HS-5 (cell line): Measurements from ENCODE around the gene NDUFS1.
"Not testable (repeated sequence)": the region's sequence is repeated elsewhere in the genome, so short reads cannot be mapped to it uniquely, and the experiment has no call there.

Experiments used
- DNase-seq: peaks from one replicate; pipeline ENCODE4 v3.0.0-alpha.2; 2012; ENCODE audit warnings: low read depth

NDUFS1 gene

DNA sequence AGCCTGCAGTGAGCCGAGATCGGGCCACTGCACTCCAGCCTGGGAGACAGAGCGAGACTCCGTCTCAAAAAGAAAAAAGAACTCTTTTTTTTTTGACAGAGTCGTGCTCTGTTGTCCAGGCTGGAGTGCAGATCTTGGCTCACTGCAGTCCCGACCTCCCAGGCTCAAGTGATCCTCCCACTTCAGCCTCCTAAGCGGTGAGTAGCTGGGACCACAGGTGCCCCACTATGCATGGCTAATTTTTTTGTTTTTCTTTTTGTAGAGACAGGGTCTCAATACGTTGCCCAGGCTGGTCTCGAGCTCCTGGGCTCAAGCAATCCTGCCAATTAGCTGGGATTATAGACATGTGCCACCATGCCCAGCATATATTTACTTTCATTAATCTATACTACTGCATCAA is 60.8 kb downstream of the NDUFS1 start:
- DNase-seq: no peak

DNA sequence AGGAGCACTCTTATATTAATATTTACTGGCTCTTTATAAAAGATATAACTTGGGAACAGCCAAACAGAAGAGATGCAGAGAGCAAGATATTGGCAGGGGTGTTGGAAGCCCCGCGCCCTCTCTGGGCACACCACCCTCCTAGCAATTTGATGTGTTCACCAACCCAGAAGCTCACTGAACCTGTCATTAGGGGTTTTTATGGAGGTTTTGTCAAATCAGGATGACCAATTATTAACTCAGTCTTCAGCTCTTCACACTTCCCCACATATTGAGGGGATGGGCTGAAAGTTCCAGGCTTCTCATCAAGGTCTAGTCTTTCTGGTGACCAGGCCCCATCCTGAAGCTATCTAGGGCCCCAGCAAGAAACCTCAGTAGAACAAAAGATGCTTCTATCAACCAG is 62.4 kb downstream of the NDUFS1 start:
- DNase-seq: no peak

DNA sequence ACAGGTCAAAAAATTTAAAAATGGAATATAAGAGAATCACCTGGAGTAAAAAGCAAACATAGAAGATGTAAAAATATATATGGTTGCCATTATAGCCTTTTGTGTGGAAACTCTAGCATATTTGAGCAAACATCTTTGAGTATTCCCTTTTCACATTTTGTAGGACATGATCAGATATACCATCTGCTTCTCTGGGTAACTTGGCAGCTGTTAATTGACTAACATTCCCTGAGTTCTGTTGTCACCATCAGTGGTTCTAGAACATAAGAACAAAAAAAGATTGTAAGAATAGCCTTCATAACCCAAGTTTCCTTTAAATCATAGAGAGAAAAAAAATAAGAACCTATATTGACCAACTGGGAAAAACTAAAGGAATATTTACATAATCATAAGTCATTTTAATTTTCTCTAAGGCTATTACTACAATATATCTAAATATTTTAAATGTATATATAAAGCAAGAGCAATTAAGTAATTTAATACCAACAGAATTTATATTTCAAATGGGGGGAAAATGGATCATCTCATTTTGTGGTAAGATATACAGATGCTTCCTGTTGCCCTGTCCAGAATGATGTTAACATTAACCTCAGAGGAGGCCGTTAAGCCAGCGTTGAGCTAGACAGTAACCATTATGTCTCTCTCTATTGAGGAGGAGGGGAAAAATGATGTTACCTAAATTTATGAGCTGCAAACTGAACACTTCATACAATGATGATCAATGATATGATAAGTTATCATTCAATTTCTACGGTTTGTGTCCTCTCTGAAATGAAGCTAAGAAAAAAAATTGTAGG is 63.5 kb downstream of the NDUFS1 start:
- no peak for DNase-seq

DNA sequence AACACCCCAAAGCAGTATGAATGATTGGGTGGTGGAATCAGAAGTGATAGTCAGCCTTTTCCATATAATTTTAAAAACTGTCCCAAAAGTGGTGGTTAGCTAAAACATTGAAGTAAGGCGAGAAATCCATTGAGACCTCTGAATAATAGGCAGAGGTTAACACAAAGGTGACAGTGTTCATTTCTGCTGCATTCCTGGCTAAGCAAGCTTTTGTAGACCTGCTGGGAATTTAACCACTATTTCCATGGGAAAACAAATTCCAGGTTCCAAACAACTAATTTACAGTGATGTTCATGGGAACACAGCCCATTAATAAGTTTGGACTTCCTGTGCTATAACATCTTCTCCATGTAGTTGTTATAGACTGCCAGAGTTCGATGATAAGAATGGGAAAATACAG is 66.9 kb downstream of the NDUFS1 start:
- no peak for DNase-seq

DNA sequence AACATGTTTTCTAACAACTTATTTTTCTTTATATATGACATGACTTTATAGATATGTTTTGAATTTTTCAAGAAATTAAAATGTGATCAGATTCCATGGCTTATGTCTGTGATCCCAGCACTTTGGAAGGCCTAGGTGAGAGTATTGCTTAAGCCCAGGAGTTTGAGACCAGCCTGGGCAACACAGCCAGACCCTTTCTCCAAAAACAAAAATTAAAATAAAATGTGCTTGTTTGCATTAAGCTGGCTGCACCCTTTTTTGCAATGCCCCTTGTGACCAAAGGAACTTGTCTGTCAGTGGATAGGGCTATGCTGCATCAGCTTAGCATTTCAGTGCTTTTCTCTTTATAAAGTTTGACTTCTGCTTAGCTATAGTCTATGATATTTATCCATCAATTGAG is 71.0 kb downstream of the NDUFS1 start:
- DNase-seq: no peak

DNA sequence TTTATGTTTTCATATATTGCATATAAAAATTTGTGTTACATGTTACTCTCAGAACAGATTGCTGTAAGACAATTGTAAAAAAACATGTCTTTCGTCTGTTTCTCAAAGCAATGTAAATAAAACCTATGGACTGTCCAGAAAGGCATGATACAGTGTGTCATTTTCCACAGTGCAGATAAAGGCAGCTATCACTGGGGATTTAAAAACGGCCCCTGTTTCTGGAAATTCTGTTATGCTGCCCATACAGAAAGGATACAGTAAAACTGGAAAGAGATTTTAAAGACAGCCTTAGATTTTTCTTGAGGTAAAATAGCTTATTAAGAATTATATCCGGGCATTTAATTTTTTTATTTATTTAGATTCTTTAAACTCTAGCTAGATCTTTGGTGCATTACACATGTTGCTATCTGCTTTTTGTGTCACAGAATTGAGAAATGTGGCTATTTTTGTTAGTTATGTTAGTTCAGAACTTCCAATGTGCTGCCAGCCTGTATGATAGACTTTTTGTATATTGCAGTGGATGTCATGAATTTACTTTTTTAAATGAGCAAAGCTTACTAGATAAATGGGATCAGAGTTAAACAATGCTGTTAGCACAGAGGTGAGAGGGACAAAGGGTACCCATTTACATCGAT is 72.4 kb downstream of the NDUFS1 start:
- DNase-seq: no peak

DNA sequence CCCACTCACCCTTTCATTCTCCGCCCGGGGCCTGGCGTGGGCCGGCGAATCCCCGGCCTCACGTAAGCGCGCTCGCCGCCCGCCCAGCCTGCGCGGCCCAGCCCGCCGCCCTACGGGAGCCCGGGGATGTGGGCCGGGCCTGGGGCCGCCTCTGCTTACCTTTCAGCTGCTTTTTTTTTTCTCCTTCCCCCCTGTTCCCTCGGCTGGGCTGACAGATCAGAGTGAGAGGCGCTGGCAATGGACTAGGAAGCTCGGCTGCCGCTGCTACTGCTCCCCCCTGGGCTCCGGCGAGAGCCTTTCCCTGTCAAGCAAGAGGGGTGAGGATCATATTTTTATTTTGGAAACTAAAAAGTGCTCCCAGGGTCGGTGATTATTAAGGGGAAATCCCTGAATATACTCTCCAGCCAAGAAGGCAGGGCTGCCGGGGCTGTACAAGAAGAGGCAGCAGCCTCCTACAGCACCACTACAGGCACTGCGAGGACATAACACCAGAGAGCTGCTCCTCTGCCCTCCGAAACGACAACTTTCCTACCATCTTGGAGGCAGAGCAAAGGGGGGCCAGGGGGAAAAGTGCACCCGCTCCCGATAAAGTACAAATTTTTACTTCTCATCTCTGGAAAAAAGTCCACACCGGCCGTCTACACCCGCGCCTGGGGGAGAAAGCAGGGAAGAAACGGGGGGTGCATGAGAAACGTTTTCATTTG is 73.3 kb downstream of the NDUFS1 start, which contains the start of gene INO80D:
Gene INO80D (minus strand): TSS at position 433 of the 704 bp plus-strand sequence. CDS start 23,158 bp downstream, outside the sequence.
- peak; percentile 71 for DNase-seq

DNA sequence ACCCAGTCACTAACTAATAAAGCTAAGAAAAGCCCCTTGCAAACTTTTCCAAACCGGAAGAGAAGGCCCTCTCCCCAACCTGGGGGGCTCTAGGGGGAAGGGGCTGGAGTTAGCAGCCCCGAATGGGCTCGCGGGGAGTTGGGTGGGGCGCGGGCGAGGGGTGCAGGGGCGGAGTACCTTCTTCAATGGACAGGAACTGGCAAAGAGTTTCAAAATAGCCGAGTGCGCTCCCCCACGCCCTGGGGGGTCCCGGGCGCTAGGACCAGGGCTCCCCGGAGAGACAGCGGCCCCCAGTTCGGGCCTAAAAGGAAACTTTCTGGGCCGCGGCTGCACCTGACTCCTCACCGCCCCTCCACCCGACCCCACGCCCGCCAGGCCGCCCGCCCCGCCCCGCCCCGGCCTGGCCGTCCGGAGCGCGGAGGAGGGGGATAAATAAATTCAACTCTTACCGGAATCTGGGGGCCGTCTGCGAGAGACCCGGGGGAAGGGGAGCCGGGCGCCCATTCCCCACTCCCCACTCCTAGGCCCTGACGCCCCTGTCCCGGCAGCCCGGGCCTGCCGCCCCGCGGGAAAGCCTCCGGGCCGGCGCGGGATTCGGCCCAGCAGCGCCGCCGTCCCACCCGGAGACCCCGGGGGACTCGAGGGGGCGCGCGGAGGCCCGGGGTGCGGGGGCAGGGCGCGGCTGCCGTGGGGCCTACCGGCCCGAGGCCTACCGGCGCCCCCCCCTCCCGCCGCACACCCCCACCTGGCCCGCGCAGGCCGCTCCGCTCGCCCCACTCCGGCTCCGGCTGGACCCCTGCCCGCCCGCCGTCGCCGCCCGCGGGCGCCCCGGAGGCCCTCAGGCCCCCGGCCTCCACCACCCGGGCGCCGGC is 74.1 kb downstream of the NDUFS1 start:
- DNase-seq: no peak

DNA sequence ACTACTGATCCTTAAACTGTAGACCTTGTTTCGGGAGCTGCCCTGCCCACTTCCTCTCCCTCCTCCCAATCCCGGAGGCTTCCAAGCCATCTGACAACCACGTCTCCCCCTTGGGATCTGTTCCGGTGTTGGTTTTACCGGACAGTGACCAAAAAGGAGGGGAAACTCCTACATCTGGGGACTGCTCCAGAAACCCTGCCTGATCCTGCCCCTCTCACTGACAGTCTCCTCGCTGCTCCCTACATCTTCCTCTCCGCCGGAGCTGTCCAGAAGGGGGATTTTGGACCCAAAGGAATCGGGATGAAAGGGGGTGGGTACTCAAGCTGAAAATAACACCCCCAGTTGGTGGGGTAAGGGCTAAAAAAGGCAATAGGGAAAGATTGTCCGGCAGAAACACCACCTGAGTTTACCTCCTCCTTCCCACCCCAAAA is 74.8 kb downstream of the NDUFS1 start:
- DNase-seq: peak; percentile 80

DNA sequence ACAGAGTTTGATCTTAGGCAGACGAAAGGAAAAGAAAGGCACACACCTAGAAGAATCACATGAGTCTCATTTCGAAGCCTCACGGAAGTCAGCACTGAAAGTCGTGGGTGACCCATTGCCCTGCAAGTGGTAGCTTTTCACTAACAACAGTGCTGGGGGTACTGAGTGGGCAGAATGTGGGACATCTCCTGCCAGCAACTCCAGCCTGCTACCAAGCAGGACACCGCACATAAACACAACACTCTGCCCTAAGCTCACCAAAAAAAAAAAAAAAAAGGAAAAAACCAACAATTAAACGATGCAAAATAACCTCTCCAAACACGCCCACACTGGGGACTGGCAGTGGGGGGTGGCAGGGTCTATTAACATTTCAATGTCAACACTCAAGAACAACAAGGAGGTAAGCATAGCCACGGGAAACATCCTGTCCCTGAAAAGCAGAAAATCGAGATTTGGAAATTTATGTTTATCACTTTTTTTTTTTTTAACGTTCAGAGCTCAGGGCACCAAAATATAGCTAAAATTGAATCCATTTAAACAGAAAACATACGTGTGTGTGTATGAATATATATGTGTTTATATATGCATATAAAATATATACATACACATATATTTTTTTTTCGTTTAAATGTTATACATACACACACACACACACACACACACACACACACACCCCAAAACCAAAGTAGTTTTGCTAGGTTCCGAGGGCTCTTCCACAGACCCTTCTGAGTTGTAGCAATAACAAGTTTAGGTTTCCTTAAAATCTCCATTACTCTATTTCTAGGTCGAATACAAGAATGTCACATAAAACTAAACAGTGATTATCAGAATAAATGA is 75.4 kb downstream of the NDUFS1 start:
- no peak for DNase-seq

DNA sequence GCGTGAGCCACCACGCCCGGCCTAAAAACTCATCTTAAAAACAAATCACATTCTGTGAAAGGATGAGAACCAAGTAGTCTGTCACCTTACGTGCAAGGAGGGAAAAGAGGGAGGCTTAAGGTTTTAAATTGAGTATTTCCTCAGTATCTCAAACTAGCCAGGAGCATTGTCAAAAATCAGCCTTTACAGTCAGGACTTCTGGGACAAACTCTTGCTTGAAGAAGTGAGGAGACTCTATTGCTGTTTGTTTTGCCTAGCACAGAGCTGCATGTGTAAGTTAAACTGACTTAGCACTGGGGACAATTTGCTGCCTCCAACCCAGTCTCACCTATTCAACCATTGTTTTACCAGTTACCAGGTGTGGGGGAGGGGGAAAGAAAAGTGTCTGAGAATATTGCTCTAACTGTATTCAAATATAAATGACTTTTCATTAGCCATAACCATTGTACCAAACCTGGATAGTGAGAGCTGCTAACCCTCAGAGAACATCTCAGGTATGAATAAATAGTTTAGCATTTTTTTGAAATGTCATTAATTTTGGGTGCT is 76.9 kb downstream of the NDUFS1 start:
- DNase-seq: no peak

DNA sequence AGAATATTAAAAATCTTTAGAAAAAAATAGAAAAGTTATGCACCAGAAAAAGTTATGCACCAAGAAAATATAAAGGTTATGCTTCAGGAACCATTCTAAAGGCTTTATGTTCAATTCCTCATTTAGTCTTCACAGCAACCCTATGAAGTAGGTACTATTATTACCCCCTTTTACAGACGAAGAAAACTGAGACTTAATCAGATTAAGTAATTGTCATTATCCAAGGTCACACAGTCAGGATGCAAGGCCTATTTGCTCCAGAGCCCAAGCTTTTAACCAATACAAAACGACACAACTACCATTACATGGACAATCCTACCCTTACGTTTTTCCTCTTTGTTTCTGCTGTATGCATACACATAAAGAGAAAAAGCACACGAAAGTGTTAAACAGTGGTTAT is 78.3 kb downstream of the NDUFS1 start:
- no peak for DNase-seq

DNA sequence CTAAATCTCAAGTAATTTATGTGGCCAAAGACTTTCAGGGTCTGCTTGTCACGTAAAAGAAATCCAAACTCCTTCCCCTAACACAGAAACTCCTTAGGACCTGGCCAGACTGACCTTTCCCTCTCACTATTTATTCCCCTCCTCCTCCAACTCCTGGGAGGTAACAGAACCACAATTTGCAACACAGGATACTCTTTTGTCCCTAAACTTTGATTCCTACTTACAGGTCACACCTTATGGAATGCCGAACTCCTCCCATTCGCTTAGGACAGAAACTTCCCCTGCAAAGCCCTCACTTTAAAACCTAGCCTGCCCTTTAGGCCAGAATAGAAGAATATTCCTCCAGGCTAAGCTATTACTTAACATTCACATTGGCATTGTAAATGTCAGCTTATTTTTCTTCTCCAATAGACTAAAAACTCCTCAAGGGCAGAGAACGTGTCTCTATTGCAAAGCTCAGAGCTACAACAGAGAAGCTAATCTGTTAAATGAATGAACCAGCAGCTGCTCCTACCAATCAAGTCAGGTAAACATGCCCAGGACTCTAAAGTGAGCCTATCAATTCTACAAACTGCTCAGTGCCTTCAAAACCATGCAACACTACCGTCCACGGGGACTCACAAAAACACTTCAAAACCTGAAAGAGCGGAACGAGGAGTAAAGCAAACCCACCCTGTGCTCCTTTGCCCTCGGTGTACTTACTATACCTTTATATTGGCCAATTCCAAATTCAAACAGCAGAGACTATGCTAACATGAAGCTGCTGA is 79.4 kb downstream of the NDUFS1 start:
- no peak for DNase-seq

DNA sequence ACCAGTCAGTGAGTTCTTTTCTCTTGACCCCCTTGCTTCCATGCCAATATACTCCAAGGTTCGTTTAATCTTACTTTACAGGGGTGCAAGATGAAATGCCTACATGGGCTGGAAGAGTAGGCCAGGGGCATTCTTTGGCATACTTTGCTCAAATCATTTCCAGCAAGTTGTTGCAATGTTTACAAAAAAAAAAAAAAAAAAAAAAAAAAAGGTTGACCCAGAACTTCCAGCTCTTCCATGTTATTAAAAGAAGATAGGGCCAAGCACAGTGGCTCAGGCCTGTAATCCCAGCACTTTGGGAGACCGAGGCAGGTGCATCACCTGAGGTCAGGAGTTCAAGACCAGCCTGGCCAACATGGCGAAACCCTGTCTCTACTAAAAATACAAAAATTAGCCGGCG is 81.4 kb downstream of the NDUFS1 start:
- DNase-seq: not testable (repeated sequence)

DNA sequence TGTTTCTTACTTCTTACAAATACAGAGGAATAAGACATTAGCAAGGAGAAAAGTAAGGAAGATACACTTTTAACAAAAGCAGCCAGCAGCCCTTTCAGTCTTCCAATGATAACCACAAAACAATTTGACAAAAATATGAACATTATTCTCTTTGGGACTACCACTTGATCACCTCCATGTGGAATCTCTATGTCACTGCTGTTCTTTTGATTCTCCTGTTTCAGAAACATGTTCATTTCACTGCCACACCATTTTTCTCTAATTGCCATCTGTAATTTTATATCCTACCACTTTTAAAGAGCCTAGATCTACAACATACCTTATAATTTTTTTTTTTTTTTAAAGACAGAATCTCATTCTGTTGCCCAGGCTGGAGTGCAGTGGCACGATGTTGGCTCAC is 84.1 kb downstream of the NDUFS1 start:
- no peak for DNase-seq

DNA sequence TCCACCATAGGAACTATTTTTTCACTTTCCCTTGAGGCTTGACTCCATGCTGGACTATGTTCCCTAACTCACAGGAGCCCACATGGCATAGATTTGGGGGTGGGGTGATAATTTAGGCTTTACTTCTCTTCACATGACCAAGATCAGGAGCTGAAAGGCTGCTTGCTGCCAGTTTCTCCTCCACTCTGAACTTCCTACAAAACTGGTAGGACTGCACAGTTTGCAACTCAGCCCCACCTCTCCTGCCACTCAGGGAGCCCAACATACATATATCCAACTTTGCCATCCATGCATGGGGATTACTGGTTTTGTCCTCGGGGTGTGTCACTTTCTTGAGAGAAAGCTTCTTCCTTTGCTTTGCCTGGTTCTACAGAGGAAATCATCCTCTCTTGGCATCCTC is 87.4 kb downstream of the NDUFS1 start:
- DNase-seq: no peak

DNA sequence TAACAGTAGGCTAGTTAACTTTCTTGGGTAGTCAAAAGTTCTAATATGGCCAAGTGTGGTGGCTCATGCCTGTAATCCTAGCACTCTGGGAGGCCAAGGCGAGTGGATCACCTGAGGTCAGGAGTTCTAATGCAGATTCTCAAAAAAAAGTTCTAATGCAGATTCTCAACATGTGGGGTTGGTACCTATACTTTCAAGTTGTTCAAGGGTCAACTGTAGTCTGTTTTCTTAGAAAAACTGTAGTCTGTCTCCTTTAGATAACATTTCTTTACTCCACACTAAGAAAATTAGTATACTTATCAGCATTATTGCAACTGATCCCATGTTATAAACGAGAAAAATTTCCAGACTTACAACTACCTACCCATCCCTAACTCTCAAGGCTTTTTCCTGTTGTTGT is 89.8 kb downstream of the NDUFS1 start:
- no peak for DNase-seq

DNA sequence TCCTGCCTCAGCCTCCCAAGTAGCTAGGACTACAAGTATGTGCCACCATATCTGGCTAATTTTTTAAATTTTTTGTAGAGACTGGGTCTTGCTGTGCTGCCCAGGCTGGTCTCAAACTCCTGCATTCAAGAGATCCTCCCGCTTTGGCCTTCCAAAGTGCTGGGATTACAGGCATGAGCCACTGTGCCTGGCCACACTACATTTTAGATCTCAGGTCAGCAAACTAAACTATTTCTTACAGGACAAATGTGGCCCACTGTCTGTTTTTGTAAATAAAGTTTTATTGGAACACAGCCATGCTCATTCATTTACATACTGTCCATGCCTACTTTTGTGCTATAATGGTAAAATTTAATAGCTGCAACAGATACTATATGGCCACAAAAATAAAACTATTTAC is 91.0 kb downstream of the NDUFS1 start:
- DNase-seq: no peak
